ENCODE results near the gene RAB40A.

- TF ChIP-seq, protein P1, sequence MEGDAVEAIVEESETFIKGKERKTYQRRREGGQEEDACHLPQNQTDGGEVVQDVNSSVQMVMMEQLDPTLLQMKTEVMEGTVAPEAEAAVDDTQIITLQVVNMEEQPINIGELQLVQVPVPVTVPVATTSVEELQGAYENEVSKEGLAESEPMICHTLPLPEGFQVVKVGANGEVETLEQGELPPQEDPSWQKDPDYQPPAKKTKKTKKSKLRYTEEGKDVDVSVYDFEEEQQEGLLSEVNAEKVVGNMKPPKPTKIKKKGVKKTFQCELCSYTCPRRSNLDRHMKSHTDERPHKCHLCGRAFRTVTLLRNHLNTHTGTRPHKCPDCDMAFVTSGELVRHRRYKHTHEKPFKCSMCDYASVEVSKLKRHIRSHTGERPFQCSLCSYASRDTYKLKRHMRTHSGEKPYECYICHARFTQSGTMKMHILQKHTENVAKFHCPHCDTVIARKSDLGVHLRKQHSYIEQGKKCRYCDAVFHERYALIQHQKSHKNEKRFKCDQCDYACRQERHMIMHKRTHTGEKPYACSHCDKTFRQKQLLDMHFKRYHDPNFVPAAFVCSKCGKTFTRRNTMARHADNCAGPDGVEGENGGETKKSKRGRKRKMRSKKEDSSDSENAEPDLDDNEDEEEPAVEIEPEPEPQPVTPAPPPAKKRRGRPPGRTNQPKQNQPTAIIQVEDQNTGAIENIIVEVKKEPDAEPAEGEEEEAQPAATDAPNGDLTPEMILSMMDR (IDR thresholded peaks at IDR 0.05), result no peak
- TF ChIP-seq SP1 (CRISPR knock-in tag; conservative IDR thresholded peaks at IDR 0.05) (no peak), NFYB (CRISPR knock-in tag; conservative IDR thresholded peaks at IDR 0.05; ENCODE audit: low read depth) (no peak), HMGXB4 (CRISPR knock-in tag; IDR thresholded peaks at IDR 0.05) (no peak), USF1 (CRISPR knock-in tag; IDR thresholded peaks at IDR 0.05) (no peak), CREM (CRISPR knock-in tag; IDR thresholded peaks at IDR 0.05) (no peak), FOXK1 (CRISPR knock-in tag; IDR thresholded peaks at IDR 0.05) (no peak), ETV6 (CRISPR knock-in tag; IDR thresholded peaks at IDR 0.05) (no peak), NR2C2 (CRISPR knock-in tag; IDR thresholded peaks at IDR 0.05) (no peak), ZMAT4 (CRISPR knock-in tag; IDR thresholded peaks at IDR 0.05) (no peak), MAX (CRISPR knock-in tag; IDR thresholded peaks at IDR 0.05) (no peak), ATF1 (CRISPR knock-in tag; IDR thresholded peaks at IDR 0.05) (no peak)
- TF ChIP-seq, protein P2, sequence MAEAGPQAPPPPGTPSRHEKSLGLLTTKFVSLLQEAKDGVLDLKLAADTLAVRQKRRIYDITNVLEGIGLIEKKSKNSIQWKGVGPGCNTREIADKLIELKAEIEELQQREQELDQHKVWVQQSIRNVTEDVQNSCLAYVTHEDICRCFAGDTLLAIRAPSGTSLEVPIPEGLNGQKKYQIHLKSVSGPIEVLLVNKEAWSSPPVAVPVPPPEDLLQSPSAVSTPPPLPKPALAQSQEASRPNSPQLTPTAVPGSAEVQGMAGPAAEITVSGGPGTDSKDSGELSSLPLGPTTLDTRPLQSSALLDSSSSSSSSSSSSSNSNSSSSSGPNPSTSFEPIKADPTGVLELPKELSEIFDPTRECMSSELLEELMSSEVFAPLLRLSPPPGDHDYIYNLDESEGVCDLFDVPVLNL (CRISPR knock-in tag; IDR thresholded peaks at IDR 0.05; ENCODE audit: borderline replicate concordance, low read depth), result no peak
- TF ChIP-seq, protein P3, sequence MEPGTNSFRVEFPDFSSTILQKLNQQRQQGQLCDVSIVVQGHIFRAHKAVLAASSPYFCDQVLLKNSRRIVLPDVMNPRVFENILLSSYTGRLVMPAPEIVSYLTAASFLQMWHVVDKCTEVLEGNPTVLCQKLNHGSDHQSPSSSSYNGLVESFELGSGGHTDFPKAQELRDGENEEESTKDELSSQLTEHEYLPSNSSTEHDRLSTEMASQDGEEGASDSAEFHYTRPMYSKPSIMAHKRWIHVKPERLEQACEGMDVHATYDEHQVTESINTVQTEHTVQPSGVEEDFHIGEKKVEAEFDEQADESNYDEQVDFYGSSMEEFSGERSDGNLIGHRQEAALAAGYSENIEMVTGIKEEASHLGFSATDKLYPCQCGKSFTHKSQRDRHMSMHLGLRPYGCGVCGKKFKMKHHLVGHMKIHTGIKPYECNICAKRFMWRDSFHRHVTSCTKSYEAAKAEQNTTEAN (CRISPR knock-in tag; IDR thresholded peaks at IDR 0.05), result no peak
Measured at GRCh38 chrX:103461156-103461555, 58.1 kb downstream of the RAB40A start.

All from WTC11 (cell line).